EL (cell line): ENCODE measurements around the gene SAMMSON.

Experiments used
- DNase-seq: peaks from one replicate; pipeline ENCODE4 v3.0.0-alpha.2; 2016

The SAMMSON gene

DNA sequence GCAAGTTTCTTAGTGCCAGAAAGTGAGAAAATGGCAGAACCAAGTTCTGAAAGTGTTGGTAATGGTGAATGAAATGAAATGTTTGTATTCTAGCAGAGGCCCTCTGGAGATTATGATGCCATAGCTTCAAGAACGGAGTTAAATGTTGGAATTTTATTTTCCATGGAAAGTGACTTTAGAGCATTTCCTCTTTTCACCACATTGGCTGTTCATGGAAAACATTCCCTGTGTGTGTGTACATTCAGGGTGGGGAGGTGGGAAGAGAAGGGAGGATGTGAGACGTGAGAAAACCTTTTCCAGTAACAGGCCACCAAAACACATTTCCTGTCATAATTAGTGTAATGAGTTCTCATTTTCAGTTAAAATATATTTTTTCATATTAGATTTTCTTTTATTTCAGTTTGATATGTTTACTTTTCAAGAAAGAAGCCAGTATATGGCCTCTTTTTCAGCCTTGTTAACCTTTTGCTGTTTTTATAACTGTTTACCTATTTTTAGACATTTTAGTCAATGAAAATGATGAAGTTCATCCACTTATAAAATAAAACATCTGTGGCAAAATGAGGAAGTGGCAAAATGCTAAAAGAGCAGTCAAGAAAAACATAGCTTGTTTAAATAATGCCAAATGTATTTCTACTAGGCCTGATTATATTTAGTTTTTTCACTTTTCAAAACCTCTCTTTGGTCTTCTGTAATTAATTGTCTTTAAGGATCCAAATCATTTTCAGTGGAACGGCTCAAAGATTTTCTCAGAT is 21.6 kb downstream of the SAMMSON start:
- DNase-seq = no peak

DNA sequence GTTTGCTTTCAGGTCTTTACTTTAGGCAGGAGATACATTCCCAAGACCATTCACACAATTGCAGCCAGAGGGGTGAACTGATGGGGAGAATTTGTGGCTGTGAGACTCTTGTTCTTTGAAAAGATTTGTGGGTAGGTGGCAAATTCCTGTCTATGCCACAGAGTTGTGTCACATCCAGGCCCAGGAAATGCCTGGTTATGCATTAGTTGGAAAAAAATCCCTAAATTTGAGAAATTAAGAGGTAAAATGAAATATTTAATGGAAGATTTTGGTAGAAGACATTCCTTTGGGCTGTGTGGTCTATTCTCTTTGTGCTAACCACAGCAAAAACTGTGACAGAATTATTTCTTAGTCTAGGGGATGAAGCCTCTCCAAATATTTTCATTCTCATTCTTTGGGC is 28.8 kb downstream of the SAMMSON start:
- no peak for DNase-seq

DNA sequence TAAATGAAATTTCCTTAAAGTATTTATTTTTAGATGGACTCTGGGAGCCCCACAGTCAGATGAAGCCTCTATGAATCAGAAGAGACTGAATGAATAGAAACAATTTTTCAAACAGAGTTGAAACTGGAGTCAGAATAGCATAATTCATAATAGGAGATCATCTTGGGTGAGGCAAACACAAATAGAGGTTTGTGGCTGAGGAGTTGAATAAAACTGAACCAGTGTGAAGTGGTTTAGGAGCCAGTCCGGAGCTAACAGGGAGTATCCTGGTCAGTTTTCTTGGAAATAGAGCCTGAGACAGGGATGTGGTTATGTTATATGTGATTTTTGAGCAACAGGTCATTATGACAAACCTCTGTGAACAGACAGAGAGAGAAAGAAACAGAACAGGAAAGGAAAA is 39.2 kb downstream of the SAMMSON start:
- no peak for DNase-seq

DNA sequence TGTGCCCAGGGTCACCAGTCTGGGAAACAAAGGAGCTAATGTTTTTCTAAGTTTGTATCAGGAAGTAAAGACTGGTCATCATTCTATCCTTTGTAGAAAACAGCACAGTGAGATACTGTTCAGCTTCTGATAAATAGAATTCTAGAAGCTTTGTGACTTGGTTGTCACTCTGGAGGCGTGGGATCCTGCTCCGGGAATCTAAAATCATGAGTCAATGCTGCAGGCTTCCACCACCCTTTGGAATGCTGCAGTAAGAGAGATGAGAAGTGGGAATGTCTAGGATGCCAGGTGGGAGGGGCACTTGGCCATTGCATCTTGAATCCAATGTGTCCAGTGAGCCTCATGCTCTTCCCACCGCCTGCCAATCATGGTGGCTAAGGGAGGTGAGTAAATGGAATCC is 40.9 kb downstream of the SAMMSON start:
- DNase-seq = no peak

DNA sequence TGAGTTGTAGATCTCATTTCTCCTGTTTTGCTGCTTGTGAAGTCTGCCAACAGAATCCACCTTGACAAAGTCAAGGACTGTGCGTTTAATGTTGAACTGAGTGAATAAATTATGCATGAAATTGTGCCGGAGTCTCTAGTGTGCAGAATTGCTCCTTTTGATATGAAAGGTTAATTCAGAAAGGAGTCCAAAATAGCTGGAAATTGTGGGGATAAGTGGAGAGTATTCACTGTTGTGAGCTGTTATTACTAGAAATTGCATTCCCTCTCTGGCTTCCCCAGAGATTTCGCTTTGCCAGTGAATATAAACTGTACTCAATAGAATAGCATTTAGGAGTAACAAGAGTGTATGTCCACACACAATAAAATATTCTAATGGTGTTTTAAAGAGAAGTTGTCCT is 43.1 kb downstream of the SAMMSON start:
- DNase-seq = no peak

DNA sequence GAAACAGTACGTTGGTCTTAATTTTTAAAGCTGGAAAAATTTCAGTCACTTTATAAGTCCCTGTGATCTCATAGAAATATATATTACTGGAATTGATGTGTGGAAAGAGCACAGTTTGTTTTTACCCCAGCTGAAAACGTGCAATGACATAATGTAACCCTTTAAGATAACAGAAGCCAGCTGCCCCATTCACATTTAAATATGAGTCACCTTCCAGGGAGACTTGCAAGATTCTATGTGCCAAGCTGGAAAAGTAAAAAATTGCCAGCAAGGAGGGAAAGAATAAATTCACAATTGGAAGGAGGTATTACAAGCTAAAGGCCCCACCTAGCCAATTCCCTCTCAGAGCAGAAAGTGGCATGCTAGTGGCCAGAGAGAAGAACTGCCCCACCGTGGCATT is 50.2 kb downstream of the SAMMSON start:
- DNase-seq = no peak

DNA sequence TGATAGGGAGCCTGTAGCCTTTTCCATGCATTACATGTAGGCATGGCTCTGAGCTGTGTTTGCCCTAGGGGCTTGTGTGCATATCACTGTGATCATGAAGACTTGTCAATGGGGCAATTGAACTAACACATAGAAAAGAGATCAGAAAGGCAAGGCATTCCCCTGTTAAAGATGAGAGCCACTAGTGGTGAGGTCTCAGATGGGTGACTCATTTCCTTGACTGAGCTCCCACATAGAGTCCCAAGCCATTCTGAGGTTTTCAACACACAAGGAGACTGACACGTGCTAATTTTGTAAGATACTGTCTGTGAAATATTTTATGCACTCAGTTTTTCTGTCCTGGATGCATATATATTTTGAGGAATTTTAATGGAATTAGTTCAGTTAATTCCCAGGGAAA is 53.8 kb downstream of the SAMMSON start:
- DNase-seq = no peak

DNA sequence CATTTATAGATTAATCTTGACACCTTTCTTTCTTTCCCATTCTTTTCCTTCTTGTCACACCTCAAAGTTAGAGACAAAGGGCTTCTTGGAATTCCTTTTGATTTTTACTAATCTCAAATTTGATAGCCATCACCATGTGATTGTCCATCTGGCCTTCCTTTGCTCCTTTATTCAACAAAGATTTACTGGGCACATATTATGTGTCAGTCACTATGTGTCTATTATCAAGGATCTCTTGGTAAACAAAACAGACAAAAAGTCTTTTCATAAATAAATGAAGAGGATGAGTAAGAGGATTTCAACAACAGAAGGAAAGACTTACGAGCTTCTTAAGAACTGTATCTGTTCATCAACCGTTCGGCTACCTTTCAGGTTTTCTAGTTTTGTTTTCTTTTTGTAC is 56.5 kb downstream of the SAMMSON start:
- no peak for DNase-seq

DNA sequence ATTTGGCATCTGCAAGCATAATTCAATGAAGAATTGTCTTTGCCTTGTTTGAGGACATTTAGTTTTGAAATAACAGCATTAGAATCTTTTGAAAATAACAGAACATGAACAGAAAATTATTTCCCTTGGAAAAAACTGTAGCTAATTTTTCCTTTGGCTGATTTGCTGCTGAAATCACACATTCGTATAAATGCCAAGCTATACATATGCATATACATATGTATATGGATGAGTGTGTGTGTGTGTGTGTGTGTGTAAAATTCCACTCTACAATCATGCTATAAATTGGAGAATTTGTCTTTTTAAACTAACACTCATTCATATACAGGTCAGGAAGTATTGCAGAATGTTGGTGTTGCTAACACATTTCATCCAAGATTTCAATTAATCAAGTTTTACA is 57.9 kb downstream of the SAMMSON start:
- DNase-seq = no peak

DNA sequence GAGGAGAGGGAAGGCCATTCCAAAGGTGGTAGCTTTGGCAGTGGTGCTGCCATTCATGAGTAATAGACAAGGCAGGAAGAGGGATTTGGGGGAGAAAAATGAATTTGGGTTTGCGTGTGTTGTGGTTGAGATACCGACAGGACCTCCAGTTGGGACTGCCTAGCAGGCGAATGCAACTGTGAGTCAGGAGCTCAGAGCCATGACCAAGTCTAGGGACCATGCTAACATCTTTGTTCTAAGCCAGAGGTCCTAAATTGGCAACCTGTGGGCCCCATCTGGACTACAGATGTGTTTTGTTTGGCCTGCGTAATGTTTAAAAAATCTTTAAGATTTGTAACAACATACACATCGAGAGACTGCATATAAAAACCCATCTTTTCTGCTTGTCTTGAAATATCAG is 61.6 kb downstream of the SAMMSON start:
- DNase-seq = no peak

DNA sequence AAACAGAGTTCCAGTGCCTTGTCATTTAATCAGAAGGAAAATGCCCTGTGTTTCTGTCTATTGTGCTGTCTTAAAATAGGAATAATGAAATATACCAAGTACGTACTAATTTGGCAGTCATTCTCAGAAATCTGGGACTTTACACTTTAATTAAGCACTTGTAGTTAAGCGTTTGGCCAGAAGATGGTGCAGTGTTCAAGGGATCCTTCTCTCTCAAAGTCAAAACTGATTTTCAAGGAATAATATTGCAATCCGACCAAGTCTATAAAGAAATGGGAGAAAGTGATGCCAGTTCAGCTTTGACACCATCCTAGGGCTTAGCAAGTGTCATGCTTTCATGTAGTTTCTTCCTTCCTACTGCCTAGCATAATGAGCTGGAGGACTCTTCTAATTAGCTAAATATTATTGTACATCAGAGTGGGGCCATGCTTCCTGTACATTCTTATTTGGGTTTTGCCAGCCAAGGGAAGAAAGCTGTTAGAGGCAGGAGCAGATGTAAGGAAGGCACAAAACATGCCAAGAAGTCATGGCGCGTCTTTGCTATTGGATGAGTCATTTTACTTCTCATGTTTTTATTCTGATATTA is 64.8 kb downstream of the SAMMSON start:
- DNase-seq = peak; percentile 30

DNA sequence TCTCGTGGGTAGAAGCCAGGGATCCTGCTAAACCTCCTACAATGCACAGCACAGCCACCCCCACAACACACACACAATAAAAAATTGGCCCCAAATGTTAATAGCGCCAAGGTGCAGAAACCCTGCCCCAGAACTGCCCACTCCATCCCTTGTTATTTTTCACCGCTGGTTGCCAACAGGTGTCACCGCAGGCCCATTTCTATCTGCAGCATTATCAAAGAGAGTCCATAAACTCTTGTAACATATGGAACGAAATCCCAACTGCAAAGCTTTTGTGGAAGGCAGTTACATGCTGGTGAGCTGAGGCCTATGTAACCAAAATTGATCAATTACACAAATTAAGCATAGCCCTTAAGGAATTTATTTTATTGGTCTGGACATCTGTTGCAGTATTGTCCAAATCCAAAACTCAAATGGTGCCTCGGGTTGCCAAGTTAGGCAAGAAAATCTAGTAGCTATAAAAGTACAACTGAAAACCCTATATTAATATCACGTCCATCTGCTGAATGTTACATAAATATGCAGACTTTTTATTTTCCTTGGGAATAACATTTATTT is 66.2 kb downstream of the SAMMSON start:
- DNase-seq = no peak

DNA sequence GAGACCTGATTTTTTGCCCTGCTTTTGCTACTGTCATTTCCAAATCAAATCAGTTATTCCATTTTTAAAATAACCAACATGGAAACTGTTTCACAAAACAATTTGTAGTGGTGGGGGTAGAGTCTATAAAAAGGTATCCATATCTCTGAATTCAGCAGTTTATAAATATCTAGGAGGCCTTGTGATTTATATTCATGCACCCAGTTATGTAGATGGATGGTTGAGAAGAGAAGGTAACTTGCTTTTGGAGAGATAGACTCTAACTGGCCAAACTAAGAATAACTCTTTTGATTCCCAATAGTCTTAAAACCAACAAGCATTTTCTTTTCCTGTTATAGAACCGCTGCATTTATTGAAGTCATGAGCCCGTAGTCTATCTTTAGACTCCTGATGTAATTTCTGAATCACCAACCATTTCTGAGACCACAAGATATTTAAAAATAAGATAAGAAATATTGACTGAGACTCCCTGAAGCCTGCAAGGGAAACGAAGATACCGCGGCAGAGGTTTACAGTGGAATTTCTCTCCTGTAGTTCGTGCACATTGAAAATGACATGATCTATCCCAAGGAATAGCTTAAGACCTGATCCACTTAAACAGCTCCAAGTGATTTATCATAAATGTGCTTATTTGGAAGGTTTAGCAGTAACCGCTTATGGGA is 68.5 kb downstream of the SAMMSON start:
- no peak for DNase-seq

DNA sequence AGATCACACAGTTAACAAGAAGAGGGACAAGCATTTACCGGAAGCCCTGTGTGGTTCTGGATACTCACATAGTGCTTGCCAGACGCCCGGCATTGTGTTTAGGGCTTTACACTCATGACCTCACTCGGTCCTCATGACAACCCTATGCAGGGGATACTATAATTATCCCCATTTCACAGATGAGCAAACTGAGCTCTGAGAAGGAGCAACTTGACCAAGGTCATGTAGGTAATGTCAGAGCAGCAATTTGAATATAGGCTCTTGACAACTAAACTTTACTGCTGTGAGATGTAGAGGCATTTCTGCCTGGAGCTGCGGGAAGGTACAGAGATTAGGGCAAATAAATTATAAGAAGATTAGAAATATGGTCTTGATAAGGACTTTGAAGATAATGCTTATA is 70.0 kb downstream of the SAMMSON start:
- no peak for DNase-seq

DNA sequence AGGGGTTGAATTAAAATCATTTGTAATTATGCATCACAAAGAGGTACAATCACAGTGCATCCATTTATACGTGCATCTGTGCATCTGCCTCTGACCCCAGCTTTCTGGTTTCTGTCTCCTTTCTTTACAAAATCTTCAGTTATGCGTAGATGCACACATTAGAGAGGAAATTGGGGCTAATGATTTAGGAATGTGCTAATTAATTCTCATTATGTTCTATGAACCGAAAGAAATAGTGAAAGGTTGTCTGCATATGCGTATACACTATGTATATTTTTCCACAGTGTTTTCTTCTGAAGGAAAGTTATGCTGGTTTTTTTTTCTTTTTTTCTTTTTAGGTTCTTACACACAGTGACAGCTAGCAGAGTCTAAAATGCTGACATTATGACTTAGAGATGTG is 71.6 kb downstream of the SAMMSON start:
- no peak for DNase-seq

DNA sequence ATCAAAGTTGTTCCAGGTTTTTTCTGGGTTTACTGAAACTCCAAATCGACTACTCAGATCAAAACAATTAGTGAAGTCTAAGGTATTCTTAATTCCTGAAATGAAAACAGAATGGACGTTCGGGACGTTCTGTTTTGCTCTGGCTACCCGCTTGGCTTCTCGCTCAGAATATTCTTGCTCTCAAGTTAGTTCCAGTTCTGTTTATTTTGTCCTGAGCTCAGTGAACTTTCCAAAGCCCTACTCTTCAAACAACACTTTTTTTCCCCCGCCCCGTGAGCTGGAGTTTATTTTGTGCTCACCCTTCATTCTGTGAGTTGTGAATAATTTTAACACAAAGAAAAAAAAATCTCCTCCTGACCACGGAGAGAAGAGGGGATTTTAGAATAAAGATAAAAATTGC is 72.6 kb downstream of the SAMMSON start:
- no peak for DNase-seq

DNA sequence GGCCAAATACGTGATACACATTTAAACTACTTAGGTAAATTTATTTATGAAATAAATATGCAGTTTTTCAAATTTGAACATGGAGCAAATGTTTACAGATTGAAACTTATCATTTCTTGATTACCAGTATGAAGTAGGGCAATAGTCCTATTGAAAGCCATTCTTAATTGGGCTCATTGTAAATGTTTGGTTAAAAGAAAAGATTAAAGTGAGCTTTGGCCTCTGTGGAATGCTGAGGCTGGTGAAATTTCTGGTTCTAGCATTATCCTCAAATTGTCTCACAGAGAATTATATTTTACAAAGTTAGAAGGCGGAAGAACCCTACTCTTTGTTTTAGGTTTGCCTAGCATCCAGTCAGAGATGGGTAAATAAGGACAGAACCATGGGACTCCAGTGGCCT is 73.2 kb downstream of the SAMMSON start:
- no peak for DNase-seq

DNA sequence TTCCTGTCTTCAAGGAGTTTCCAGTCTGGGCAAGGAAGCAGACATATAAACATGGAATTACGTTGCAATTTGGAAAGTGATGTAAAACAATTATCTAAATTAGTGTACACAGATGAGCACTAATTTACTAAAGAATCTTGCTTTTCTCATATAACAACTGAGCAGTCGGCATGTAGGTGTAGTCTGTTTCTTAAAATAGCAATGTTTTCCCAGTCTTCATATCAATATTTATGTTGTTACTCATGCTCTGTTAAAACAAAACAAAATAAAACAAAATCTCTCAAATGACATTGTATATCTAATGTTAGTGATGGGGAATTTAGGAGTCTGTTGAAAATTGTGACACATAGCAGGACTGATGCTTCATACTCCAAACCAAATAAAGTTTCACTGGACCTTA is 75.6 kb downstream of the SAMMSON start:
- DNase-seq = no peak

DNA sequence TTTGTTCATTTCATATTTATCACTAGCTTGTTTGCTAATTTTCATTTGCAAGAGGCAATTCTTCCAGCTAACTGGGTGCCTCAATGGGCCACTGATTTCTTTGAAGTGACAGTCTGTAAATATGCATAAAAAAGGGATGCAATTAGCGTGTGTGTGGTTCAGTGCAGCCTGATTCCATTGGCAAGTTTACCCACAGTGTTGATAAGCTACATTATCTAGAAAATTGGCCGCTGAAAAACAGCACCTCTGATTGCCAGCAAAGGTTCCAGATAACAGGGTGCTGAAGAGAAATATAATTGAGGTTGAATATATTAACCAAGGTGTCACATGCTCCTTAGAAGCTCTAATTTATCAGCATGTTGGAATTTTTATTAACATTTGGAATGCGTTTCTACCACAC is 76.9 kb downstream of the SAMMSON start:
- DNase-seq = no peak

DNA sequence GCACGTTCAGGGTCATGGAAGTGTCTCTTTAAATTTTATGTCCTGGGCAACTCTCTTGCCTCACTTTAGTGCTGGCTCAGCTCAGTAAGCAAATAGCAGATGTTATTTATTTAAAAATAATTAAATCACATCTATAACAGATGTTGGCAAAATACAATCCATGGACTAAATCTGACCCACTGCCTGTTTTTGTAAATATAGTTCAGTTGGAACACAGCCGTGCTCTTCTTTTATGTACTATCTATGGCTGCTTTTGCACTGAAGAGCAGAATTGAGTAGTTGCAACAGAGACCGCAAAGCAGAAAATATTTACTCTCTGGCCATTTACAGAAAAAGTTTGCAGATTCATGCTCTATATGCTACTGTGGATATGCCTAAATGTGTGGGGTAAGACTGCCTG is 79.2 kb downstream of the SAMMSON start:
- no peak for DNase-seq

DNA sequence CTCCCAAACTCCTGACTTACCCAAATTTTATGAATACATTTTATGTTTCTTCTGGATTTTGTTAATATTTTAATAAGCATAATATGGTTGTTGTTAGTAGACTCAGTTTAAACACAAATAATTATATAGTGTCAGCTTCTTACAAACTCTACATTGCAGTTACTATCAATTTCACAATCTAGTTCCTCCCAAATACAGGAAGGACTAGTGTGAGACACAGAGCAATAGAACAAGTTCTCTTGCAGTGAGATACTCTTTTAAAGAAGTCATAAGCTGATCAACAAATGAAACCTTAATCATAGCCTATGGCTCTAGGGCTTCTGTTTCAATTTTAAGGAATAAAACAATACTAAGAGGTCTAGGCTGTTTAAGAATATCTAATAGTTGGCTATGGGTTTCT is 86.1 kb downstream of the SAMMSON start:
- no peak for DNase-seq

DNA sequence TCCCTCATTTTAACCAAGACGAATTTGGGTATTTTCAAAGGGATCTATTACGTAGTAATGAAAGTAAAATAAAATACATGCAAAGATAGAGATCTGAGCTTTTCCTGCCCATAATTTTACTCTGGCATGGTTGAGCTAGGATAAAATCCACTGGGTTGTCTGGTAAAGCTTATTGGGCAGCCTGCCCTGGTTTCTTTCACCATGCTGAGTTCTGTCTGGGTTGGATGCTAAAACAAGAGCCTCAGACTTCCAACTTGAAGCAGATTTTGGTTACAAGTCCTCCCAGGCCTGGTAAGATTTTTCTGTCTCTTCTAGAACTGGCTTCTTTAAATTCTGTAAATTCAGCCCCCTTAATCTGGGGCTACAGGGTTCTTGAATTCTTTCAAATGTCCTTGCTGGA is 86.8 kb downstream of the SAMMSON start:
- no peak for DNase-seq

DNA sequence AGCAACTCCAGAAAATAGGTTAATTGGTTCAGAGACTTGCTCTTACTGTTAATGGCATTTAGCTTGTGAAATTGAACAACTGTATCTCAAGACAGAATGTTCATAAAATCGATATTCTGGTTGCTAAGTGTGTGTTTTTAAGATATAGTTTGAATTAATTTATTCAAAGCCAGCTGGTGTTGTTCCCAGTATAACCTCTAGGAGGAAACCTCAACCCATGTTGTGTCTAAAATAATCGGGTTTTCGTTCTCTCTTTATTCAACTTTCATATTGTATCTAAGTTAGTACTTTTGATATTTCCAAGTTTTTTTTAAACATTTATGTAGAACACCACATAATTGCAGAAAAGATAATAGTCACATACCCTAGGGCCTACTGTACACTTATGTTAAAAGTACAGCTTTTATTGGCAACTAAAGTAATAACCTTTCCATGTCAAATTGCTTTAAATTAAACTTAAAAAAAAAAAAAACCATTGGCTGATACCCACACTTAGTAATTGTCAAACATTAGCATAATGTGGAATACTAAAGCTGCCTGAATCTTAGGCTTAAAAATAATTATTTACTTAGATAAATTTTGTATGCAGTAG is 90.9 kb downstream of the SAMMSON start:
- DNase-seq = peak; percentile 5

DNA sequence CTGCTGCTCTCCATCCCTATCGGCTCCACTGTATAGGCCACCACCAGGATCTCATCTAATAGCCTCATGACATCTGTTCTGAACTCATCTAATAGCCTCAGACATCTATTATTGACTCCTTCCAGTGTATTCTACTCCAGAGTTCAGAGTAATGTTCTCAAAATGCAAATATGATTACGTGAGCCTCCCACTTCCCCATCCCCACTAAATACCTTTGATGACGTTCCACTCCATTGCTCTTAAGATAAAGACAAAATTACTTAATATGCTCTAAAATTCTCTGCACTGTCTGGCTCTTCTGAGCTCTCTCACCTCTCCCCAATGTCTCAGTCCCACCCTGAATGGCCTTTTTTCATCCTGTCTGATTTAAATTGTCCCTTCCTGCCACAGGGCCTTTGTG is 94.7 kb downstream of the SAMMSON start:
- no peak for DNase-seq
